BLaER1 treated with 17β-estradiol and CSF1 and Interleukin-3, amounts not matched to agents 10 nM and 100 nM (cell line): ENCODE data around the gene GOLGA8H.
"Not testable (repeated sequence)": the region's sequence is repeated elsewhere in the genome, so short reads cannot be mapped to it uniquely, and the experiment has no call there.

ENCODE experiments used
- H3K27ac ChIP-seq, 11 experiments: shearing (Covaris generic); formaldehyde crosslinking; 2 replicates each; pipeline ENCODE4 v1.8.1; 2022
- H3K27me3 ChIP-seq, 11 experiments: shearing (Covaris generic); formaldehyde crosslinking; 2 replicates each; pipeline ENCODE4 v1.8.1; 2022
- H3K36me3 ChIP-seq, 11 experiments: shearing (Covaris generic); formaldehyde crosslinking; 2 replicates each; pipeline ENCODE4 v1.8.1; 2022
- H3K4me1 ChIP-seq, 10 experiments: shearing (Covaris generic); formaldehyde crosslinking; 2 replicates each; pipeline ENCODE4 v1.8.1; 2022
- H3K4me2 ChIP-seq, 11 experiments: shearing (Covaris generic); formaldehyde crosslinking; 2 replicates each; pipeline ENCODE4 v1.8.1; 2022
- H3K4me3 ChIP-seq, 10 experiments: shearing (Covaris generic); formaldehyde crosslinking; 2 replicates each; pipeline ENCODE4 v1.8.1; 2022
- H3K9ac ChIP-seq, 11 experiments: shearing (Covaris generic); formaldehyde crosslinking; 2 replicates each; pipeline ENCODE4 v1.8.1; 2022
- H3K9me3 ChIP-seq, 11 experiments: shearing (Covaris generic); formaldehyde crosslinking; replicated peaks in 1 of 11; 2 replicates each; pipeline ENCODE4 v1.8.1; 2022
- H4K20me1 ChIP-seq, 11 experiments: shearing (Covaris generic); formaldehyde crosslinking; 2 replicates each; pipeline ENCODE4 v1.8.1; 2022

The GOLGA8H gene

DNA sequence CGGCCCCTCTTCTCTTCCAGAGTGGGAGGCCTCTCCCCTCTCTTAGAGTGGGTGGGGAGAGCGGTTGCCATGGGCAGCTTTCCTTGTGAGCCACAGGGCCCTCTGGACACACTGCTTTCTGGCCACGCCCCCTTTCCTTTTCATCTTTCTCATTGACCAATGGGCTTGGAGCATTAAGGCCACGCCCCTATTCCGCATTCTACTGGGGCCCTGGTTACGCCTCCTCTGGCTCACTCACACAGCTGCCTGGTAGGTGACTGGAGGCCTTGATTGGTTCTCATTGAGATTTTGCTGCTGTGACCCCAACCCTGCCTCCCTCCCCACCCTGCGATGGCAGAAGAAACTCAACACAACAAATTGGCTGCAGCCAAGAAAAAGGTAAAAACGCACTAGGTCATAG lies at the start of gene GOLGA8H:
Gene GOLGA8H (plus strand): TSS at position 233 of the 400 bp plus-strand sequence. CDS start 98 bp downstream, at position 331.
- not testable (repeated sequence) for H3K4me2 ChIP-seq, H3K36me3 ChIP-seq, H3K4me1 ChIP-seq, H4K20me1 ChIP-seq, H3K9ac ChIP-seq, H3K9me3 ChIP-seq, H3K4me3 ChIP-seq, H3K27me3 ChIP-seq, H3K27ac ChIP-seq

GRCh38 chr15:30566949-30567348 lies 36.9 kb upstream of the GOLGA8H start:
- not testable (repeated sequence) for H3K36me3 ChIP-seq, H3K9ac ChIP-seq, H3K4me2 ChIP-seq, H3K27me3 ChIP-seq, H3K4me1 ChIP-seq, H4K20me1 ChIP-seq, H3K27ac ChIP-seq, H3K9me3 ChIP-seq, H3K4me3 ChIP-seq

GRCh38 chr15:30573012-30573491 lies 30.8 kb upstream of the GOLGA8H start:
- H3K9me3 ChIP-seq, H3K27me3 ChIP-seq, H3K27ac ChIP-seq, H3K36me3 ChIP-seq, H3K9ac ChIP-seq, H4K20me1 ChIP-seq, H3K4me2 ChIP-seq, H3K4me1 ChIP-seq: not testable (repeated sequence)
- peak overlapping the region in 3 of 10 experiments; percentile 44 to 58 (median 49); a peak in 5 of 20 replicates for H3K4me3 ChIP-seq

GRCh38 chr15:30579394-30579970 lies 24.3 kb upstream of the GOLGA8H start:
- H3K9ac ChIP-seq, H3K9me3 ChIP-seq, H3K4me1 ChIP-seq, H3K27me3 ChIP-seq, H3K4me2 ChIP-seq, H4K20me1 ChIP-seq, H3K36me3 ChIP-seq, H3K4me3 ChIP-seq, H3K27ac ChIP-seq: not testable (repeated sequence)

DNA sequence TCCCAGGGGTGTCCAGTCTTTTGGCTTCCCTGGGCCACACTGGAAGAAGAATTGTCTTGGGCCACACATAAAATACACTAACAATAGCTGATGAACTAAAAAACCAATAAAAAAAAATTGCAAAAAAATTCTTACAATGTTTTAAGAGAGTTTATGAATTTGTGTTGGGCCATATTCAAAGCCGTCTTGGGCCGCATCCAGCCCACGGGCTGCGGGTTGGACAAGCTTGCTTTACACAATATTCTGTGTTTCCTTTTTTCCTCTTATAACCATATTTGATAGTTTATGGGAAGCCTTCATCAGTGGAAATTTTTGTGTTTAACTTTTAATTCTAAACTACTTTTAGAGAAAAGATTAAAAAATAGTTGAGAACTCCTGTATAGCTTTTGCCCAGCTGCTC lies 23.1 kb upstream of the GOLGA8H start:
- not testable (repeated sequence) for H3K4me2 ChIP-seq, H3K9ac ChIP-seq, H3K36me3 ChIP-seq, H4K20me1 ChIP-seq, H3K9me3 ChIP-seq, H3K4me3 ChIP-seq, H3K27me3 ChIP-seq, H3K4me1 ChIP-seq, H3K27ac ChIP-seq

- not testable (repeated sequence) for H3K9me3 ChIP-seq, H3K36me3 ChIP-seq, H3K4me1 ChIP-seq, H3K27me3 ChIP-seq, H3K9ac ChIP-seq, H3K4me2 ChIP-seq, H3K27ac ChIP-seq, H4K20me1 ChIP-seq, H3K4me3 ChIP-seq
These were observed 4.9 kb upstream of the GOLGA8H start for GRCh38 chr15:30598953-30599352.

GRCh38 chr15:30612271-30612670 lies 8.4 kb downstream of the GOLGA8H start:
- H3K4me2 ChIP-seq, H3K36me3 ChIP-seq, H3K4me3 ChIP-seq, H3K27me3 ChIP-seq, H3K4me1 ChIP-seq, H3K27ac ChIP-seq, H4K20me1 ChIP-seq, H3K9ac ChIP-seq, H3K9me3 ChIP-seq: not testable (repeated sequence)

DNA sequence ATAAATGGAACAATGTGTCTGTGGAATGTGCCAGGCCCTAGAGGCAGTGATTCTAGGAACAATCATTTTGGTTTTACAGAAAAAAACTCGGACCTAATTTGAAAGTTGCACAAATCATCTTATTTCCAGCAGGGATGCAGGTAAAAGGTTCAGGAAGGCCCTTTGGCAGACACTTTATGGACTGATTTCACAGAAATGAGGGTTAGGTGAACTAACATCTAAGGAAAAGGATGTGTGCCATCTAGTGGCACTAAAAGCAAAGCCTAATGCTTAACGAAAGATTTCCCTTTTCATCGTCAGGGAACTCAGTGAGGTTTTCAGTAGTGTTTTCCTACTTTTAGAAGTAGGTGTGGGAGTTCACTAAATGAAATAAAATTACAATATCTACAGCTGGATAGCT lies 17.5 kb downstream of the GOLGA8H start:
- H3K9me3 ChIP-seq, H3K4me2 ChIP-seq, H3K27ac ChIP-seq, H4K20me1 ChIP-seq, H3K4me1 ChIP-seq, H3K36me3 ChIP-seq, H3K27me3 ChIP-seq, H3K9ac ChIP-seq, H3K4me3 ChIP-seq: not testable (repeated sequence)

GRCh38 chr15:30625436-30626193 lies 21.8 kb downstream of the GOLGA8H start, which contains the start of gene ARHGAP11B:
ARHGAP11B (plus strand) TSS chr15:30626128.
- H3K27ac ChIP-seq = peak within 1 kb of the TSS; percentile 88 to 96 (median 93)
- H3K4me1 ChIP-seq = peaks cover 8 to 26% (median 22%) of the 10 kb centered on the region in 10 experiments
- peak within 1 kb of the TSS; percentile 45 to 88 (median 78) for H3K4me2 ChIP-seq
- H4K20me1 ChIP-seq = peaks cover 0 to 19% (median 9%) of the 10 kb centered on the region in 11 experiments; a peak in 10 of 22 replicates
- peak within 1 kb of the TSS; percentile 85 to 94 (median 89) for H3K9ac ChIP-seq
- H3K36me3 ChIP-seq = peaks cover 0 to 12% (median 0%) of the 10 kb centered on the region in 11 experiments; a peak in 5 of 22 replicates
- not testable (repeated sequence) for H3K27me3 ChIP-seq, H3K9me3 ChIP-seq
- peak within 1 kb of the TSS; percentile 61 to 82 (median 74) for H3K4me3 ChIP-seq

- not testable (repeated sequence) for H3K9me3 ChIP-seq, H3K27me3 ChIP-seq
- peaks cover 0 to 13% (median under 1%) of the 10 kb centered on the region in 11 experiments; a peak in 7 of 22 replicates for H3K36me3 ChIP-seq
- peak overlapping the region; percentile 5 to 86 (median 75); a peak in 13 of 22 replicates for H3K4me2 ChIP-seq
- H3K4me1 ChIP-seq = peaks cover 8 to 26% (median 22%) of the 10 kb centered on the region in 10 experiments
- peak overlapping the region; percentile 85 to 94 (median 89) for H3K9ac ChIP-seq
- peak overlapping the region; percentile 61 to 82 (median 74) for H3K4me3 ChIP-seq
- peaks cover 0 to 19% (median 9%) of the 10 kb centered on the region in 11 experiments; a peak in 10 of 22 replicates for H4K20me1 ChIP-seq
- peak overlapping the region in 10 of 11 experiments; percentile 88 to 96 (median 94); a peak in 20 of 22 replicates for H3K27ac ChIP-seq
These were observed 22.4 kb downstream of the GOLGA8H start for GRCh38 chr15:30626194-30626565.

- not testable (repeated sequence) for H3K9me3 ChIP-seq, H3K27me3 ChIP-seq
- Histone ChIP-seq H3K9ac (peak overlapping the region; percentile 85 to 94 (median 89)), H3K36me3 (peaks cover 0 to 18% (median 5%) of the 10 kb centered on the region in 11 experiments; a peak in 9 of 22 replicates), H3K27ac (peak overlapping the region in 10 of 11 experiments; percentile 88 to 96 (median 94); a peak in 20 of 22 replicates), H3K4me1 (peaks cover 8 to 26% (median 22%) of the 10 kb centered on the region in 10 experiments), H3K4me2 (peak overlapping the region; percentile 45 to 88 (median 78)), H4K20me1 (peaks cover 0 to 19% (median 9%) of the 10 kb centered on the region in 11 experiments; a peak in 10 of 22 replicates), H3K4me3 (peak overlapping the region; percentile 61 to 82 (median 74))
These were observed 22.8 kb downstream of the GOLGA8H start for GRCh38 chr15:30626632-30627031.
